ENCODE results near the gene SSTR4.

Gene SSTR4

GRCh38 chr20:23066772-23067171, 31.7 kb downstream of the SSTR4 start (continued):
- no peak for TF ChIP-seq OSR1 (CRISPR knock-in tag; IDR thresholded peaks at IDR 0.05)

GRCh38 chr20:23068283-23068682, 33.2 kb downstream of the SSTR4 start:
- TF ChIP-seq OSR1 (CRISPR knock-in tag; IDR thresholded peaks at IDR 0.05) (no peak), CSRNP3 (CRISPR knock-in tag; IDR thresholded peaks at IDR 0.05) (no peak)

GRCh38 chr20:23069108-23069507, 34.0 kb downstream of the SSTR4 start:
- TF ChIP-seq ZFP3 (CRISPR knock-in tag; IDR thresholded peaks at IDR 0.05) (no peak), POU6F1 (CRISPR knock-in tag; IDR thresholded peaks at IDR 0.05; ENCODE audit: borderline replicate concordance, low read depth) (no peak), OSR1 (CRISPR knock-in tag; IDR thresholded peaks at IDR 0.05) (no peak), ZC3H10 (CRISPR knock-in tag; IDR thresholded peaks at IDR 0.05) (no peak), TSHZ2 (CRISPR knock-in tag; IDR thresholded peaks at IDR 0.05) (no peak), CSRNP3 (CRISPR knock-in tag; IDR thresholded peaks at IDR 0.05) (no peak), PPARA (CRISPR knock-in tag; IDR thresholded peaks at IDR 0.05; ENCODE audit: borderline replicate concordance) (no peak), CREB5 (CRISPR knock-in tag; IDR thresholded peaks at IDR 0.05; ENCODE audit: low read depth) (no peak), ZNF8 (CRISPR knock-in tag; IDR thresholded peaks at IDR 0.05) (no peak), TOX (CRISPR knock-in tag; IDR thresholded peaks at IDR 0.05; ENCODE audit: borderline replicate concordance) (no peak), BACH2 (CRISPR knock-in tag; IDR thresholded peaks at IDR 0.05; ENCODE audit: borderline replicate concordance) (no peak), PATZ1 (CRISPR knock-in tag; IDR thresholded peaks at IDR 0.05; ENCODE audit: borderline replicate concordance) (no peak), ZNF565 (CRISPR knock-in tag; conservative IDR thresholded peaks at IDR 0.05; ENCODE audit: low read depth) (no peak), ESRRG (CRISPR knock-in tag; IDR thresholded peaks at IDR 0.05) (no peak), ZFP30 (CRISPR knock-in tag; IDR thresholded peaks at IDR 0.05) (no peak), ISL1 (CRISPR knock-in tag; IDR thresholded peaks at IDR 0.05) (no peak), TCF4 (CRISPR knock-in tag; IDR thresholded peaks at IDR 0.05; ENCODE audit: borderline replicate concordance) (no peak), CSDC2 (CRISPR knock-in tag; IDR thresholded peaks at IDR 0.05) (no peak), ARNTL (CRISPR knock-in tag; IDR thresholded peaks at IDR 0.05; ENCODE audit: borderline replicate concordance, low read depth) (no peak)
- no peak for ATAC-seq

More at GRCh38 chr20:23068283-23068682, 33.2 kb downstream of the SSTR4 start:
- ATAC-seq, result no peak
